Left ventricle myocardium inferior (tissue), 1 donor: Measurements from ENCODE around the gene ERVK3-1. TPM values are rescaled to one million over a fixed set of nuclear protein-coding genes. Genes with fewer than 3 reads are reported as not detected.
A peak's percentile ranks its signal among the peaks of the same experiment; 100 is the strongest.

Experiments
- DNase-seq: peaks from one replicate; pipeline ENCODE4 v3.0.0-alpha.2; 2020
- H3K27ac ChIP-seq: fragments of 200-600 bp; replicated peaks from 2 replicates; pipeline ENCODE4 v1.8.0; 2021
- H3K27me3 ChIP-seq: fragments of 200-600 bp; 2 replicates; pipeline ENCODE4 v1.8.0; 2021; ENCODE audit warnings: low read depth
- H3K36me3 ChIP-seq: fragments of 200-600 bp; 2 replicates; pipeline ENCODE4 v1.8.0; 2021
- H3K4me1 ChIP-seq: fragments of 200-600 bp; 2 replicates; pipeline ENCODE4 v1.8.0; 2021
- H3K4me3 ChIP-seq: fragments of 200-600 bp; 2 replicates; pipeline ENCODE4 v1.8.0; 2021; ENCODE audit warnings: mild to moderate bottlenecking, moderate library complexity
- H3K9me3 ChIP-seq: fragments of 200-600 bp; replicated peaks from 2 replicates; pipeline ENCODE4 v1.8.0; 2021
- intact Hi-C: fragments of 100-400 bp; cut with micrococcal nuclease; formaldehyde crosslinking; loops from one replicate; pipeline ENCODE4 v1.11.0; 2022
- total RNA-seq: library from RNA; stranded (reverse); fragmentation: NEBNext Ultra II Directional; extraction: Animal tissue kit (Norgen Biotek cat#: 25700); gene quantifications from one replicate; pipeline ENCODE4 v1.2.1, GENCODE V29; 2021
- TF ChIP-seq, protein P1 (sequence below): fragments of 200-600 bp; IDR thresholded peaks from 2 replicates; pipeline ENCODE4 v1.8.0; 2021; ENCODE audit warnings: antibody characterized with exemption, mild to moderate bottlenecking, borderline replicate concordance
- donor health status: DM: no; HTN: yes; CAD: no; lungs with severe emphysema.

The ERVK3-1 gene
- total RNA-seq, 1 donor from 2014 or later = 22.7 TPM

DNA sequence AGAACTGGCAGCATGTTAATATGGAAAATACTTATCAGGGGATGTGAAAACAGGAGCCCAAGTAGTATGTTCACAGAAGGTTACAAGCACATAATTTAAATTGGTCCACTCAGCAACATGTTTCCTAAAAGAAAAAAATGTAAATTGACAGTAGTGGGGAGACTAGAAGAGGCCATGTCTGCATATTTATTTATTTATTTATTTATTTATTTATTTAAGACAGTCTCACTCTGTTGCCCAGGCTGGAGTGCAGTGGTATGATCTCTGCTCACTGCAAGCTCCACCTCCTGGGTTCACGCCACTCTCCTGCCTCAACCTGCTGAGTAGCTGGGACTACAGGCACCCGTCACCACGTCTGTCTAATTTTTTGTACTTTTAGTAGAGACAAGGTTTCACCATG, 40.1 kb upstream of the ERVK3-1 start:
- TF ChIP-seq, protein P1, sequence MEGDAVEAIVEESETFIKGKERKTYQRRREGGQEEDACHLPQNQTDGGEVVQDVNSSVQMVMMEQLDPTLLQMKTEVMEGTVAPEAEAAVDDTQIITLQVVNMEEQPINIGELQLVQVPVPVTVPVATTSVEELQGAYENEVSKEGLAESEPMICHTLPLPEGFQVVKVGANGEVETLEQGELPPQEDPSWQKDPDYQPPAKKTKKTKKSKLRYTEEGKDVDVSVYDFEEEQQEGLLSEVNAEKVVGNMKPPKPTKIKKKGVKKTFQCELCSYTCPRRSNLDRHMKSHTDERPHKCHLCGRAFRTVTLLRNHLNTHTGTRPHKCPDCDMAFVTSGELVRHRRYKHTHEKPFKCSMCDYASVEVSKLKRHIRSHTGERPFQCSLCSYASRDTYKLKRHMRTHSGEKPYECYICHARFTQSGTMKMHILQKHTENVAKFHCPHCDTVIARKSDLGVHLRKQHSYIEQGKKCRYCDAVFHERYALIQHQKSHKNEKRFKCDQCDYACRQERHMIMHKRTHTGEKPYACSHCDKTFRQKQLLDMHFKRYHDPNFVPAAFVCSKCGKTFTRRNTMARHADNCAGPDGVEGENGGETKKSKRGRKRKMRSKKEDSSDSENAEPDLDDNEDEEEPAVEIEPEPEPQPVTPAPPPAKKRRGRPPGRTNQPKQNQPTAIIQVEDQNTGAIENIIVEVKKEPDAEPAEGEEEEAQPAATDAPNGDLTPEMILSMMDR = no peak
- peaks cover 100% of the 10 kb centered on the region for H3K36me3 ChIP-seq
- intact Hi-C loops = loop anchor here (10.0 kb wide), 1 partner anchor 280 kb away; no protein-coding TSS in a partner anchor

DNA sequence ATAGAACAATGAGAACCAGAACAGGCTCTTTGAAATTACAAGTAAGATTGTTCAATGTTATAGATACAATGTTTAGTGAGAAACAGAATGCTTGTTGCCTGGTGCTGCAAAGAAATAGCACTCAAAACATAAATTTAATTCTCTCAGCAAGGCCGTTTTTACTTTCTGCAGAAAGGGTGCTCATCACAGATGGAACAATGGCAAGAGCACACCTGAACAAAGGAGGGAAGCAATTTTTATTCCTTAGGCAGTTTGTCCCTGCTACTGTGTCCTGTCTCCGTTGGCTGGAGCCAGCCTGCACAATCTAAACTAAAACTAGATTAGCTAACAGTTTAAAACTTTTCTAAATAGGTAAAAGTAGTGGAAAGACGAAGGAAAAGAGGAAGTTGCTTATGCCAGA, 36.8 kb upstream of the ERVK3-1 start:
- Histone ChIP-seq H3K9me3 (peaks cover 100% of the 10 kb centered on the region), H3K36me3 (peaks cover 100% of the 10 kb centered on the region)
- no peak for DNase-seq

More for the DNA sequence above, 40.1 kb upstream of the ERVK3-1 start:
- H3K27me3 ChIP-seq = no peaks in the 10 kb centered on the region
- H3K4me1 ChIP-seq = no peaks in the 10 kb centered on the region
- H3K27ac ChIP-seq = no peak overlapping the region
- peaks cover 100% of the 10 kb centered on the region for H3K9me3 ChIP-seq
- H3K4me3 ChIP-seq = no peak overlapping the region
- no peak for DNase-seq

GRCh38 chr19:58274771-58275201, 30.4 kb upstream of the ERVK3-1 start:
- Histone ChIP-seq H3K27ac (no peak overlapping the region), H3K27me3 (no peaks in the 10 kb centered on the region), H3K4me1 (peaks cover 29% of the 10 kb centered on the region), H3K4me3 (no peak overlapping the region), H3K9me3 (peaks cover 74% of the 10 kb centered on the region), H3K36me3 (peaks cover 72% of the 10 kb centered on the region)
- intact Hi-C loops = no loop called here
- TF ChIP-seq, protein P1 = no peak
- no peak for DNase-seq

More for the DNA sequence above, 36.8 kb upstream of the ERVK3-1 start:
- no peak overlapping the region for H3K27ac ChIP-seq
- intact Hi-C loops = loop anchor here (10.0 kb wide), 1 partner anchor 284 kb away; no protein-coding TSS in a partner anchor
- TF ChIP-seq, protein P1 = no peak
- H3K27me3 ChIP-seq = no peaks in the 10 kb centered on the region
- no peak overlapping the region for H3K4me3 ChIP-seq
- H3K4me1 ChIP-seq = no peaks in the 10 kb centered on the region

DNA sequence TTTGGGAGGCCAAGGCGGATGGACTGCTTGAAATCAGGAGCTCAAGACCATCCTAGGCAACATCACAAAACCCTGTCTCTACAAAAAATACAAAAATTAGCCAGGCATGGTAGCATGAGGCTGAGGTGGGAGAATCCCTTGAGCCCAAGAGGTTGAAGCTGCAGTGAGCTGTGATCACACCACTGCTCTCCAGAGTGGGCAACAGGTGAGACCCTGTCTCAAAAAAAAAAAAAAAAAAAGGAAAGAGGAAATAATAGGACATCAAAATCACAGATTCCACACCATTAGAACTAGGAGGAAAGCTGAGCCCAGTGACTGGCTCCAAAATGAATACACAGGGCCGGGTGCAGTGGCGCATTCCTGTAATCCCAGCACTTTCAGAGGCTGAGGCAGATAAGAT, 29.6 kb upstream of the ERVK3-1 start:
- no peak for DNase-seq
- Histone ChIP-seq H3K4me1 (peaks cover 37% of the 10 kb centered on the region), H3K27me3 (no peaks in the 10 kb centered on the region), H3K4me3 (no peak overlapping the region), H3K27ac (no peak overlapping the region), H3K36me3 (peaks cover 65% of the 10 kb centered on the region), H3K9me3 (peaks cover 67% of the 10 kb centered on the region)
- intact Hi-C loops = no loop called here
- TF ChIP-seq, protein P1 = no peak

DNA sequence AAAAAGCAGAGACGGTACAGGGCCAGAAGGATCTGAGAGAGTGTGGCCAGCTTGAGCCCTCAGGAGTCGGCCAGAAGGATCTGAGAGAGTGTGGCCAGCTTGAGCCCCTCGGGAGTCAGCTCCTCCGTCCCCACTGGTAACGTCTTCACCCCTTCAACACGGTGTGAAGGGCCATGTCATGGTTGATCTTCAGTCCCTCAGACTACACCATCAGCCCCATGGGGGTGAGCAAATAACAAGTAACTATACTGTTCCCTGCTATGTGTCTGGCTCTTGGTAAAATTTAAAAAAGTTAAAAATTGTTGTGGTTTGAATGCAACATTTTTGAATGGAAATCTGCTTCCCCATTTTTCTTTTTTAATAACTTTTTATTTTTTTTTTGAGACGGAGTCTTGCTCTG, 28.0 kb upstream of the ERVK3-1 start:
- TF ChIP-seq, protein P1 = no peak
- peaks cover 44% of the 10 kb centered on the region for H3K4me1 ChIP-seq
- peak overlapping the region; percentile 97 for H3K4me3 ChIP-seq
- H3K36me3 ChIP-seq = peaks cover 48% of the 10 kb centered on the region
- H3K27me3 ChIP-seq = no peaks in the 10 kb centered on the region
- H3K27ac ChIP-seq = no peak overlapping the region
- H3K9me3 ChIP-seq = peaks cover 50% of the 10 kb centered on the region
- intact Hi-C loops = no loop called here
- no peak for DNase-seq
